ENCODE data around the gene MAMSTR. TPM values are rescaled to one million over a fixed set of nuclear protein-coding genes. Genes with fewer than 3 reads are reported as not detected.
"Not testable (repeated sequence)": the region's sequence is repeated elsewhere in the genome, so short reads cannot be mapped to it uniquely, and the experiment has no call there.

The MAMSTR gene
- total and polyA plus RNA-seq, 12 donors = 1.9 to 7.5 (median 3.4) TPM

DNA sequence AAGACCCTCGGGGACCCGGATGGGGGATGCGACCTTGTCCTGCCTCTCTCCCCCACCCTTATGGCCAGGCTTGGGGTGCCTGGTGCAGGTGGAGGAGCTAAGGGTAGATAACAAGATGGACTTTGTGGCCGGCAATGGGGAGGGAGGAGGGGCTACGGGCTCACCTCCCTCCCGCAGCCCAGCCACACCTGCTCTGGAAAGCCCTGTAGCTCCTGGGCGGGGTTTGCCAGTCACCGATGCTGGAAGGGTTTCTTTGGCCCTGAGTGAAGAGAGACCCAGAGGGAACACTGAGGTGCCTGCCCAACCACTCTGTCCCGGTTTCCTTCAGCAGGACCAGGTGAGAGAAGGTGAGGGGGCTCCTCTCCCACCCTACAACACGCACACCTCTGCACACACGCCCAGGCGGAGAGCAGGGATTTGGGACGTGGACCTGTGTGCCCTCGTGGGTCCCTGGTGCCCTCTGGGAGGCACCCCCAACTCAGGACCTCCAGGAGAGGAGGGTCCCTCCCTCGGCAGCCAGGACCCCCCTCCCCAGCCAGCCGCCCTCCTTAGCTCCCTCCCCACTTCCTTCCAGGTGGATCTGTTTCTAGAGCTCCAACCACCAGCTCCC is 23.7 kb downstream of the MAMSTR start, which contains the start of gene FUT2:
TSS of gene FUT2 (plus strand) at position 229 of the 610 bp plus-strand sequence. CDS start 6,986 bp downstream, outside the sequence.
- ATAC-seq = peak in 4 of 8 donors; percentile 8 to 39 (median 10)
- DNase-seq = no peak
- TF ChIP-seq, protein P1, sequence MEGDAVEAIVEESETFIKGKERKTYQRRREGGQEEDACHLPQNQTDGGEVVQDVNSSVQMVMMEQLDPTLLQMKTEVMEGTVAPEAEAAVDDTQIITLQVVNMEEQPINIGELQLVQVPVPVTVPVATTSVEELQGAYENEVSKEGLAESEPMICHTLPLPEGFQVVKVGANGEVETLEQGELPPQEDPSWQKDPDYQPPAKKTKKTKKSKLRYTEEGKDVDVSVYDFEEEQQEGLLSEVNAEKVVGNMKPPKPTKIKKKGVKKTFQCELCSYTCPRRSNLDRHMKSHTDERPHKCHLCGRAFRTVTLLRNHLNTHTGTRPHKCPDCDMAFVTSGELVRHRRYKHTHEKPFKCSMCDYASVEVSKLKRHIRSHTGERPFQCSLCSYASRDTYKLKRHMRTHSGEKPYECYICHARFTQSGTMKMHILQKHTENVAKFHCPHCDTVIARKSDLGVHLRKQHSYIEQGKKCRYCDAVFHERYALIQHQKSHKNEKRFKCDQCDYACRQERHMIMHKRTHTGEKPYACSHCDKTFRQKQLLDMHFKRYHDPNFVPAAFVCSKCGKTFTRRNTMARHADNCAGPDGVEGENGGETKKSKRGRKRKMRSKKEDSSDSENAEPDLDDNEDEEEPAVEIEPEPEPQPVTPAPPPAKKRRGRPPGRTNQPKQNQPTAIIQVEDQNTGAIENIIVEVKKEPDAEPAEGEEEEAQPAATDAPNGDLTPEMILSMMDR (IDR thresholded peaks at IDR 0.05) = no peak
- Histone ChIP-seq H3K9me3 (no peaks in the 10 kb centered on the region), H3K4me1 (peaks cover 0 to 18% (median 8%) of the 10 kb centered on the region in 9 donors), H3K4me3 (peak within 1 kb of the TSS in 7 of 10 donors; percentile 6 to 41 (median 35)), H3K27me3 (peaks cover 0 to 39% (median 15%) of the 10 kb centered on the region in 7 donors), H3K36me3 (no peaks in the 10 kb centered on the region), H3K27ac (peak within 1 kb of the TSS in 3 of 10 donors; percentile 22 to 29 (median 25))
- intact Hi-C loops (cut with DNase I) = no loop called here
- 31 to 42% methylated on average over 16 of the region's 16 CpGs for WGBS, 2 donors

DNA sequence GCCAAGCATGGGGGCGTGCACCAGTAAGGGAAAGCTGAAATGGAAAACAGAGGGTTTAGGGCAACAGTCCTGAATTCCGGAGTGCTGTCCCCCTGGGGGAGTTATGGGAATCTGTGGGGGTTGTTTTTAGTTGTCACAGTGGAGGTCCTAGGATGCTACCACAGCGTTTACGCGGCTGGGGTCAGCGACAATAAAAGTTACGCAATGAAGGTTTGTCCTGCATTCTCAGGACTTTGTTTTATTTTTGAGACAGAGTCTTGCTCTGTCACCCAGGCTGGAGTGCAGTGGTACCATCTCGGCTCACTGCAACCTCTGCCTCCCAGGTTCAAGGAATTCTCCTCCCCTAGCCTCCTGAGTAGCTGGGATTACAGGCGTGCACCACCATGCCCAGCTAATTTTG is 25.9 kb downstream of the MAMSTR start:
- 87 to 91% methylated on average over 9 of the region's 9 CpGs for WGBS, 2 donors

DNA sequence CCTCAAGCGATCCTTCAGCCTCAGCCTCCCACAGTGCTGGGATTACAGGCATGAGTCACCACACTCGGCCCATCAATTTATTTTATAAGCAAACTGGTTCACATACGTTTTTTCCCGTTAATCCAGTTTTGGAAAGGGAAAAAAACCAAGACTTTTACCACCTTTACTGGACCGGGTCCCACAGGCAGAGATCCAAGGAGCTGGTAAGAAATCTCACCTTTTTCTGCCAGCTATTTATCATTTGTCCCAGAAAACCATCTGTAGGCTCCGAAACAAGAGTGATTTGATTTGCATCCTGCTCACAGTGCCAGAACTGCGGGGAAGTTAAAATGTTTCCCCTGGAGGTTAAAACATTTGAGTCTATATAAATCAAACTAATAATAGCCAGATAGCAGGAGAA is 30.1 kb downstream of the MAMSTR start:
- intact Hi-C loops (cut with DNase I) = no loop called here

More for the DNA sequence above, 25.9 kb downstream of the MAMSTR start:
- H3K4me3 ChIP-seq; H3K9me3 ChIP-seq; H3K36me3 ChIP-seq; intact Hi-C loops (cut with DNase I); ATAC-seq; DNase-seq; H3K27ac ChIP-seq: not testable (repeated sequence)
- Histone ChIP-seq H3K4me1 (peaks cover 0 to 18% (median 8%) of the 10 kb centered on the region in 9 donors), H3K27me3 (peaks cover 0 to 39% (median 15%) of the 10 kb centered on the region in 7 donors)

DNA sequence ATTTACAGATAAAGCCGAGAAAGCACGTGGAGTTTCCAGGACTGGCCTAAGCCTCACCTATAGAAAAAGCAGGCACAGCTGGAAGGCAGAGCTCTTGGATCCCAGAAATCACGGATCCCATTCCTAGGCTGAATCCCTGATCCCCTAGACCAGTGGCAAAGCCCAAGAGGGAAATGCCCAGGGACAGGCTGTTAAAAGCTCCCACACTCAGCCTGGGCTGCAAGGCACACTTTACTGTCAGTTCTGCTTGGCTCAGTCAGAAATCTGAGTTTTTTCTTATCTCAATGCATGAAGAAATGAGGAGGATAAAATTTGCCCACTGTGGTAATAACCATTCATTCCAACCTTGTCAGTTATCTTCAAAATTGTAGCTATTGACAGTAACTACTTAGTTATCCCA is 31.7 kb downstream of the MAMSTR start:
- Histone ChIP-seq H3K4me3 (no peak overlapping the region), H3K27ac (no peak overlapping the region), H3K36me3 (no peaks in the 10 kb centered on the region), H3K27me3 (no peaks in the 10 kb centered on the region), H3K4me1 (no peaks in the 10 kb centered on the region), H3K9me3 (no peaks in the 10 kb centered on the region)
- ATAC-seq (no peak), DNase-seq (no peak)
- intact Hi-C loops (cut with DNase I) = no loop called here
- WGBS, 2 donors = 80 to 90% methylated on average over 3 of the region's 3 CpGs
- TF ChIP-seq, protein P1 (IDR thresholded peaks at IDR 0.05) = no peak

More for the DNA sequence above, 30.1 kb downstream of the MAMSTR start:
- Histone ChIP-seq H3K27me3 (no peaks in the 10 kb centered on the region), H3K4me1 (no peaks in the 10 kb centered on the region), H3K4me3 (no peak overlapping the region), H3K9me3 (no peaks in the 10 kb centered on the region), H3K36me3 (no peaks in the 10 kb centered on the region), H3K27ac (no peak overlapping the region)
- ATAC-seq = no peak
- no peak for DNase-seq
- TF ChIP-seq, protein P1 (IDR thresholded peaks at IDR 0.05) = no peak
- 67 to 71% methylated on average over 7 of the region's 7 CpGs for WGBS, 2 donors

DNA sequence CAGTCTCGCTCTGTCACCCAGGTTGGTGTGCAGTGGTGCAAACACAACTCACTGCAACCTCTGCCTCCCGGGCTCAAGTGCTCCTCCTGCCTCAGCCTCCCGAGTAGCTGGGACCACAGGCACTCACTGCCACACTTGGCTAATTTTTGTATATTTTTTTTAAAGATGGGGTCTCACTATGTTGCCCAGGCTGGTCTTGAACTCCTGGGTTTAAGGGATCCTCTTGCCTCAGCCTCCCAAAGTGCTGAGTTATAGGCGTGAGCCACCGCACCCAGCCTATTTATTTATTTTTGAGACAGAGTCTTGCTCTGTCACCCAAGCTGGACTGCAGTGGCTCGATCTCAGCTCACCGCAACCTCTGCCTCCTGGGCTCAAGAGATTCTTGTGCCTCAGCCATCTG is 32.9 kb downstream of the MAMSTR start:
- H3K9me3 ChIP-seq; H3K27me3 ChIP-seq; ATAC-seq; DNase-seq; H3K4me1 ChIP-seq; H3K27ac ChIP-seq; H3K4me3 ChIP-seq; H3K36me3 ChIP-seq; intact Hi-C loops (cut with DNase I): not testable (repeated sequence)
- 95 to 96% methylated on average over 7 of the region's 7 CpGs for WGBS, 2 donors

All from heart right ventricle (tissue), 16 donors.